GM18502 (cell line): ENCODE data around the gene AMPD3.
"Not testable (repeated sequence)": the region's sequence is repeated elsewhere in the genome, so short reads cannot be mapped to it uniquely, and the experiment has no call there.

Source experiments
- ATAC-seq: cut with Tn5 transposase; IDR thresholded peaks from one replicate; pipeline ENCODE4 v1.9.1; 2021; ENCODE audit warnings: mild to moderate bottlenecking; ENCODE audit not compliant: unreplicated experiment, poor library complexity

AMPD3 gene

GRCh38 chr11:10436224-10436623 lies 18.8 kb upstream of the AMPD3 start:
- ATAC-seq: no peak

GRCh38 chr11:10436683-10437082 lies 18.4 kb upstream of the AMPD3 start:
- ATAC-seq: not testable (repeated sequence)

- no peak for ATAC-seq
These were observed 16.6 kb upstream of the AMPD3 start for GRCh38 chr11:10438458-10438857.

- ATAC-seq: no peak
These were observed 15.7 kb upstream of the AMPD3 start for GRCh38 chr11:10439351-10439750.

DNA sequence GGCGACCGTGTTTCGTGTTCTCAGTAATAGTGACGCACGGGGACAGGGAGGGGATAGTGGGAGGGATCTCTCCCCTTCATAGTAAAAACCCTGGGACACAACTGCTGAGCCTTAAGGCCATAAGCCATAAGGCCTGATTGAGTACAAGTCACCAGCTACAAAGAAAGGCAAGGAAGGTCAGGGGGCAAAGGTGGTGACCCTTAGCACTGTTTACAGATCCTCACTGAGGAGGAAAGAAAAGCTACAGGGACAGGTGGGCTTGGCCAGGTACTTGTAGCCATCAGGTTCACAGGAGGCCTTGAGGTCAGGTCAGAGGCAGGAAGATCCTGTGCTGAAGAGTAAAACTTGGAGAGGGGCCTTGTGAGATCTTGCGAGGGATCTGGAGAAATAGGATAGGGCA lies 15.1 kb upstream of the AMPD3 start:
- no peak for ATAC-seq

DNA sequence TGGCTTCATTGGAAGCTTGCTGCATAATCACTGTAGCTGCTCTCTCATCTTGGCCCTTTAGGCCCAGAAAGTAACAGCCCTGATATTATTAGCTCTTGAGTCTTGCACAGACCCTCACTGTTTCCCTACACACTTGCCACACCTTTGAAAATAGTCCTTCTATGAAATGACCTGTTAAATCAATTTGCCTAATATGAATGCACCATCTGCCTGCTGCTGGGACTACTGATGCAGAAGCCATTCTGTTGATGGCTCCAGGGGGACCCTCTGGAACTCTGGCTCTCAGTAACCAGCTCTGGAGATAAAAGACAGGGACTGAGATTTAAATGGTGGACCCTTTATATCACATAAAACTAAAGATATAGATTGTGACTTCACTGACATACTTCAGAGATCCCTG lies 14.7 kb upstream of the AMPD3 start:
- ATAC-seq: no peak

- no peak for ATAC-seq
These were observed 14.0 kb upstream of the AMPD3 start for GRCh38 chr11:10441091-10441490.

GRCh38 chr11:10441652-10442503 lies 13.2 kb upstream of the AMPD3 start:
- ATAC-seq: peak; percentile 93

DNA sequence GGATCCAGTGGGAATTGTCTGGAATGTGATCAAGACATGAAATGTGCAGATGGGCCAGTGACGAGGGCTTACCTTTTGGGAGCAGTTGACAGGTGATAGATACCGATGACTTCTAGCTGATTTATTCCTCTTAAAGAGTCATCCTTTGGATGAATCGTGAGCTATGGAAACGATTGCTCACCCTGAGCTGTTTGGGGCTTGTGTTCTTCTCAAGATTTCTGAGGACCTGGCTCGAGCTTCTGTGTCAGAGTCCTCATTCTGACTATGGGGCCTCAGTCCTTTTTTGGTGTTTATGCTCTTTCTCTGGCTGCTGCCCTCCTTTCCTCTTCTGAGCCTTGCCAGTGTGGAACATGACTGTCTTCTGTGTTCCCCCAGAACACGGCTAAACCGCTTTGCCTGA lies 11.9 kb upstream of the AMPD3 start:
- no peak for ATAC-seq

- no peak for ATAC-seq
These were observed 11.3 kb upstream of the AMPD3 start for GRCh38 chr11:10443721-10444235.

- no peak for ATAC-seq
These were observed 10.2 kb upstream of the AMPD3 start for GRCh38 chr11:10444725-10445315.

GRCh38 chr11:10447445-10447844 lies 7.6 kb upstream of the AMPD3 start:
- no peak for ATAC-seq

GRCh38 chr11:10450462-10451425 lies 4.3 kb upstream of the AMPD3 start:
- no peak for ATAC-seq

DNA sequence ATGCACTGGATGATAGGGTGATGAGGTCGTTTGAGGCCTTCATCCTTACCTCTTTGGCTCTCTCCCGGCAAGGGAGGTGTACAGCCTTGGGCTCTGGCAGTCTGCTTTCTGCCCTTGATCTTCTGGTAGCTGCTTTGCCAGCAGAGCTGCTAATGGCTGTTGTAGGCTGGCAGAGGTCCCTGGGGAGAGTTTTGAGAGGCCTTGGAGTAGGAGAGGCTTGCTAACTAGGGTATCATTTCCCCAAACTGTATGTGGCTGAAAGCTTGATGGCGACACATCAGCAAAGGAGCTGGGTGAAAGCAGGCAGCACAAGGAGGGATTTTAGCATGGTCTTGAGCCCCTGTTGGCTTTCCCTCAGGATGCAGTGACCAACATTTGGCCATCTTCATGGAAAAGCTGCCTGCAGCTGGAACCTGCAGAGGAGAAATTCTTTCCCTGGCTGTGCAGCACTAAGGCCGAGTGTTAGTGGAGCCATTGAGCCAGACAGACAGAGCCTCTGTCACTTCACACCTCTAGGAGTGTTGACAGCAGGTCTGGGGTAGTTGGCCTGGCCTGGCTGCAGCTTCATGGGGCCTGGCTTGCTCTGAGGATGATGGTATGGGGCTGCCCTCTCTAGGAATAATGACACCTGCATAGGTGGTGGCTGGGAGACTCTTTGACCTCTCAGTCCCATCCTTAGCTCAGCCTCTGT lies 3.5 kb upstream of the AMPD3 start:
- no peak for ATAC-seq

- ATAC-seq: no peak
These were observed 2.8 kb upstream of the AMPD3 start for GRCh38 chr11:10452211-10452767.

DNA sequence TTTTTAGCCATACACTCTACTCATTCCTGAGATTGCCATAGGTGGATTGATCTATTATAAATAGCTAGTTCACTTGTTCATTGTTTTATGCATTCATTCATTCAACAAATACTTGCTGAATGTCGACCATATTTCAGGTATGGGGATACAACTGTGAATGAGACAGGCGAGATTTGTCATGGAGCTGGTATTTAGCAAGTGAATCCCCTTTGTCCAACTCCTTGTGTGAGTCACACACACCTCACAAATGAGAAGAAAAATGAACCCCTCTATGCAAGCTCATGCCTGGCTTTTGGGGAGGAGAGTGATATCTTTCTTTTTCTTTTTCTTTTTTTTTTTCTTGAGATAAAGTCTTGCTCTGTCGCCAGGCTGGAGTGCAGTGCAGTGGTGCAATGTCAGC lies 1.8 kb upstream of the AMPD3 start:
- no peak for ATAC-seq

DNA sequence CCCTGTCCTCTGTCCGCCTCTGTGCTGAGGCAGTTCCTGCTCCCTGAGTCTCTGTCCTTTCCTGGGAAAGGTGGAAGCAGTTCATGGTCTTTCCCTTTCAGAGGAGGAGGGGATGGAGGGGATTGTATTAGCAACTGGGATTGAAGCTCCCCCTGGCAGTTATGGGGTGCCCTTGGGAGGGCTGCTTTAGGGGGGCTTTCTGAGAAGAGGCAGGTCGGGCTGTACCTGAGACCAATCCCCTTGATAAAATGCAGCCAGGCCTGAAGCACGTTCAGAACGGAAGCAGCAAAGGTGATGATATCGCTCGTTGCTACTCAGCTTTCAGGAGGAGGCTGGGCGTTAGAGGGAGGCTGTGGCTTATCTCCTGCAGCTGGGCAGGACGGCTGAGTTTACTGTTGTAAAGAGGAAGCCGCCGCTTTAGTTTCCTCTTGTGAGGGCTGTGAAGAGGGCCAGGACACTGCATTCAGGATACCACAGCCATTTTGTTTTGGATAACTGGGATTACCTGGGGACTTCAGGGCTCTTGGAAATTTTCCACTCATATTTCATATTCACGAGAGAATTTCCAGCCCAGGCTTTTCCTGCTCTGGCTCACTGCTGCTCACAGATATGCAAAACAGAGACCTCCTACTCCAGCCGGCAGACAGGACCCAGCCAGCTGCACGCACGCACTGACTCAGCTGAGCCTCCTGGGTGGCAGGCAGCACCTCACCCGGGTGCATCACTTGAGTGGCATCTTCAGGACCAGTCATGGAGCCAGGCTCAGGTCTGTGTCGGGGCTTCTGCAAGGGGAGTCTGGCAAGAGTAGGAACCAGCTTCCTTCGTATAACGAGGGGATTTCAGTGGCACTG lies 798 bp downstream of the AMPD3 start:
- ATAC-seq: peak; percentile 57

DNA sequence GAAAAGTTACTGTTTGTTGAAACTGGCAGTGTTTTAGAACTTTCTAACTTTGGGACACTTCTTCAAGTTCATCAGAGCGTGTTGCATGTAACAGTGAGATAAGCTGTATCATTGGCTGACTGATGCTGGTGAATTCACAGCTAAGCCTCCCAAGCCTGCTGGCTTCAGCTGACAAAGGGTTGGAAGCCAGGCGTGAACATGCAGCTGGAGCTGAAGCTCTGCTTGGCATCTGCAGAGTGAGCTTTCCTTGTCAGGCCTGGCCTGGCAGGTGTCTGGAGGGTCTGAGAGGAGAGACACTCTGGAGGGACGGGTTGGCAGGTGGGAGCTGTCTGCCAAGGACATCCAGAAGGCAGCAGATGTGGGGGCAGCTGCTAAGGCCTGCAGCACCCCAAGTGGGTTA lies 1.5 kb downstream of the AMPD3 start:
- ATAC-seq: no peak

DNA sequence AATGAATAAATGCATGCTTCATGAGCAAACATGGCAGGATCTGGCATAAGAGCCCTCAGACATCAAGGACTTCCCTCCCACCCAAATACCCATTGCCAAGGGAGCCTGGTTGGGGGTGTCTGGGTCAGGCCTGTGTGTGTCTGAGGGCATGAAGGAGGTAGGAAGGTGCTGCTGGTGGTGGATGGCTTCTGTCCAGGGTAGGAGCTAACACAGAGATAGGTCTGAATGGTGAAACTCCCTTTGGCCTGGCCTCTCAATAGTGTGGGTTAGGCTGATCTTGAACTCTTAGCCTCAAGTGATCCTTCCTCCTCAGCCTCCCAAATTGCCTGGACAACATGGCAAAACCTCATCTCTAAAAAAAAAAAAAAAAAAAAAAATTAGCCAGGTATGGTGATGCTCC lies 2.8 kb downstream of the AMPD3 start:
- no peak for ATAC-seq
